NCI-H526 treated with DMSO at 0.1 percent for 48 hours (cell line): ENCODE results near the gene SETMAR.

Experiments used
- DNase-seq: peaks from one replicate; lab custom pipeline; 2025; lab: John Stamatoyannopoulos, UW

The SETMAR gene

DNA sequence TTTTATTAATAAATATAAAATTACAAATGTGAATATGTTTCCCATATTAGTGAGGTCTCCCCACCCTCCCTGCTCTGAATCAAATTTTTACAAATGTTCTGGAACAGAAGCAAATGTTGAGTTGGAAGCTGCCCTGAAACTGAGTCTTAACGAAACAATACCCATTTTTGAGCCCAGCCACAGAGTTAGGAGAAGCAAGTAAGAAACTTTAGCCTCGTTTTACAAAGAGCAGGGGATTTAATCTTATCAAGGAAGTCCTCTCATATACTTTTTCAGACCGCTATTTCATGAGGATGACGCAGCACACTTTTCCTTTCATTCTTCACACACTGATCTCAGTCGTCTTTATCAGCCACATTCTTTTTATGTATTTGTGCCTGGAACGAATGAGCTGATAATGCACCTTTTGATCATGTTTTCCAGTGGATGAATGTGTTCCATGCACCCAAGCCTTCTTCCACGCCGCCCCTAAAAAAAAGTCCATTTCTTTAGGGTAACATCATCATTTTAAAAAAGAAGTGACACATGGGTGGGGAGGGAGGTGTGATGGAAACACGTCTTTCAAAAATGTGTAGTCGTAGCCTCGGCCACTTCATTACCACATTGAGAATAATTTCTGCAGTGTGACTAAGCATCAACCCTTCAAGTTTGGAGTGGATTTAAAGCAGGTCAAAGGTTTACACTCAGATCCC lies 48.1 kb downstream of the SETMAR start:
- DNase-seq: no peak

DNA sequence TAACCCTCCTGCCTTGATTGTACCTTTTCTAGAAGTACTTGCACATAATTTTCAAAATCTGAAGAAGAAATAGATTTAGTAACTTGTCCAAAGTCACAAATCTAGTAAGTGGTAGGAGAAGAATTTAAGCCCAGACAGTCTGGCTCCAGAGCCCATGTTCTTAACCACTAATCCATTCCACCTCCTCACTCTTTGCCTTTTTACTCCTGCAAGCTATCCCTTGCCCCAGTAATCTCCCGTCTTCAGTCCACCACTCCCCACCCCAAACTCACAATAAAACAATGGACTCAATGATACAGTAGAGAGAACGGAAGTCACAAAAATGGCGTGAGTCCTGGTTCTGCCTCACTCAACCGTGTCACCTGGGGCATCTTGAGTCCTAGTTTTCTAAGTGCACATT lies 48.7 kb downstream of the SETMAR start:
- no peak for DNase-seq

DNA sequence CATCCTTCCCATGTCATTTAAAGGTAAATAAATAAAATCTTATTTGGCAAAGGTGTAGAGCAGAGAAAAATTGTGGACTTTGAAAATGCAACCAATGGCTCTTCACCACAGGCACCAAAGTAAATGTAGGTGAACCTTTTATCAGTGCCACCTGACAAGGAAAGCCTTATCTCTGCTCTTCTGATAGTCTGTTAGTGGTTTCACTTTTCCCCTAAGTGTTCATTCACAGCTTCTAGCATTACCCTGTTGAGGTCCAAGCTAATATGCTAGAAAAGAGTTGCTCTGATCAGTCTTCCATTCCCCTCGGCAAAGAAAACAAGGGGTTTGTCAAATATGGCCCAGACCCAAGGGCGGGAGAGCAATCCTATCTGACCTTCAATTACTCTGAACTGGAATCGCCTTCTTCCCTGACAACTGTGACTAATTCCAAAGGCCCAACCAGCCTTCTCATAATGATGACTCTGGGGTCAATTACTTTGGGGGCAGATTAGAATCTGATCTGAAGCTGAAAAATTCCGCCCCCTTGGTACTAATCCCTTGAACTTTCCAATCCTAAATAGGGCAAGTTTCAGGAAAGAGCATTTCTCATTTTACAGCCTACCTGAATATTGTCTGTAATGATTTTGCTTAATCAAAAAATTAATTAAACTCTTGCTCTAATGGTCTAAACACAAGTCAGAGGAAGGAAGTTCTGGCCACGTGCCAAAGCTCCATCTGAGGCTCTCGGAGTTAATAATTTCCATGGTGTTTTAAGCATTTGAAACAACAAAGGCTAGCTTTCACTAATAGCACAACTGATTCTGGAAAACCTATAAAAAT lies 52.4 kb downstream of the SETMAR start:
- no peak for DNase-seq

DNA sequence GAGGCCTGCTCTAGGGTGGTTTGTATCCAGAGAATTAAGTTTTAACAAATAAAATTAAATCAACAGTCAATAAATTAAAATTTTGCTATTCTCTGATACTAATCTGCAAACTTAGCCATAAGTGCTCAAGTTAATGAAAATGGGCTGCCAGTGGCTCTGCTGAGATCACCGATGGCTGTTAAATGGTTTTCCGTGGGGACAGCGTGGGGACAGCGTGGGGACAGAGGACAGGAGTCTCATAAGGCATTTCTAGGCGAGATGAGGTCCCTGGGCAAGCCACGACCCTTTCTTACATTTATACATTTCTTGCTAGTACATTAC lies 53.0 kb downstream of the SETMAR start:
- DNase-seq: no peak

DNA sequence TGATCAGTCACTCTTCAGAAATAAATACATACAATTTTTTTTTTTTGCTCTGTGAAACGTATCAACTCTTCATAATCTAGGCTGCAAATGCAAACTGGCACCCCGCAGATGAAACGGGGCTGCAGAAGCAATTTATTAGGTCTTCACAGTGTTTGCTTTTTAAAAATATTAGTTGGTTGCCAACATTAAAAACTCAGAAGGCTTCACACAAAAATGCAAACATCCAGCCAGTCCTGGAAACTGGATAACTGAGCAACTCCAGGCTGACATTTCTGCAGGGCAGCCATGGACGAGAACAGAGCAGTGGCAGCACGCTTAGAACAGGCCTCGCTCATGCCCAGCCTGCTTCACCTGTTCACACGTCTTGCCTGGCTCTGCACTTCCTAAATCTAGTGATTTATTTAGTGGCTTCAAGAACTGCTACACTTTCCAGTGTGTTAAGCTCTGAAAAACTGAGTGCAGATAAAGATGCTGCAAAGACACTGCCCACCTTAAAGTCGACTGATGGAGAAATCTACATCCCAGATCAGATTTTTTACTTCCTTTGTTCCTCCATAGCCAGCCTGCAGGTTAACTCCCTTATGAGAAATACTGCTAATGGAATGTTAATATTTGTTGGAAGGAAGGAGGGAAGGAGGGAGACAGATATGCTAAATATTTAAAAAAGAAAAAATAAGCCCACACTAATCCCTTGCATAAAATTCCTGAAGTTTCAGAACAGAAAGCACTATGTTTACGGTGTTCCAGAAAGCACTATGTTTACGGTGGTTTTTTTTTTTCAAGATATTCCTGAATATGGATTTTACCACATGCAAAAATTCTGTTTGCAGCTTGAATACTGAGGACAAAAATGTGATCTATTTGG lies 53.6 kb downstream of the SETMAR start:
- DNase-seq: no peak

DNA sequence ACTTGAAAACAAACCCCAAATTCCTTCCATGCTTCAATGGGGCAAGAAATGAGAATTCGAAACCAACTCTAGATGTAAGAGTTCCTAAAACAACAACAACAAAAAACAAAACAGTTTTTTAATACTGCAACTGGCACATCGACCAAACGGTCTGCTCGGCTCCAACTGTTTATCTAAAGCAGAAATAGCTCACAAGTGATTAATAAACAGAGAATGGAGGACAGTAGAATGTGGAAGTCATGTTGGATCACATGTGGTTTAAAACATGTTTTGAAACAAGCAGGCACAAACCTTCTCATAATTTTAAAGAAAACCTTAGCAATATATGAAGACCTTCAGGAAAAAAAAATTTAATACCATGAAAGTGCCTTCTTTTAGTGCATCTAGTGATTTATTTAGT lies 55.1 kb downstream of the SETMAR start:
- DNase-seq: no peak

DNA sequence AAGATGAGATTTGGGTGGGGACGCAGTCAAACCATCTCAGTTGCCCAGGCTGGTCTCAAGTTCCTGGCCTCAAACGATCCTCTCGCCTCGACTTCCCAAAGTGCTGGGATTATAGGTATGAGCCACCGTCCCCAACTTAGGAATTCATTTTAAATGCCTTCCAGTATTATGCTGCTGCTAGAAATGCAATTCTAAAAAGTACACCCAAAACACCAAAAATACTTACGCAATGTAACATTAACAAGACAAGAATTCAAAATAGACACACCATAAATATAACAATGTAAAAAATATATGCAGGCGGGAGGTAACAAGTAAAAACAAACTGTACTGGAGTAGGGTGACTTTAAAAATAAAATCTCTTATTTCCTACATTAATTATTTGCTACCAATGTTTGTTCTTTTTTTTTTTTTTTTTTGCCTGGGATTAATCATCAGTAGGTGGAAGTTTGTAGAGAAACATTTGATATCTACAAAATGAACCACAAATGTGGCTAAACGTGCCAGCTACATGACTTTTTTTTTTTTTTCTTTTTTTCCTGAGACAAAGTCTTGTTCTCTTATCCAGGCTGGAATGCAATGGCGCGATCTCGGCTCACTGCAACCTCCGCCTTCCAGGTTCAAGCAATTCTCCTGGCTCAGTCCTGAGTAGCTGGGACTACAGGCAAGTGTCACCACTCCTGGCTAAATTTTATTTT lies 56.8 kb downstream of the SETMAR start:
- DNase-seq: no peak

DNA sequence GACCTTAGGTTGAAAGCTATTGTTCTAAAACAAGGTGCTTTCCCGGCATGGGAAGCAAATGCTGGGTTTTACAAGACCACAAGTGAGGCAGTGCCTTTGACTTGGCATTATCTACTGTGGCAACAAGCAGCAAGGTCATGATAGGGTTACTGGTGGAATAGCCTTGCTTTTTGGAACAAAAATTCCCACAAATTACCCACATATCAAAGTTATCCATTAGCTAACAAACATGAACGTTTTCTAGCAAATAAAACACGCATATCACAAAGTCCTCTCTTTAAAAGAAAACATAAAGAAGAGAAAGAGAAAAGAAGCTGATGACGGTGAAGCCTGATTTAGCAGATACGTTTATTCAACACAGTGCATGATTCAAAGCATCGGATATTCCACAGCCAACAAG lies 57.6 kb downstream of the SETMAR start:
- DNase-seq: no peak

DNA sequence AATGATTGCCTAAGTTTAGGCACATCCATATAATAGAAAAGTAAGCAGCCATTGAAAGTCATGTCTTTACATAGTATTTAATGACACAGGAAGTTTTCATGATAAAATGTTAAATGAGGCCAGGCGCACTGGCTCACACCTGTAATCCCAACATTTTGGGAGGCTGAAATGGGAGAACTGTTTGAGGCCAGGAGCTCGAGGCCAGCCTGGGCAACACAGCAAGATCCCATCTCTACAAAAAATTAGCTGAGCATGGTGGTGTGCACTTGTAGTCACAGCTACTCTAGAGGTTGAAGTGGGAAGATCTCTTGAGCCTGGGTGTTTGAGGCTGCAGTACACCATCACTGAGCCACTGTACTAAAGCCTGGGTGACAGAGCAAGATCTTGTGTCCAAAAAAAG lies 59.4 kb downstream of the SETMAR start:
- DNase-seq: no peak
